ENCODE results near the gene DOCK4. TPM values are rescaled to one million over a fixed set of nuclear protein-coding genes. Genes with fewer than 3 reads are reported as not detected.
"Not testable (repeated sequence)": the region's sequence is repeated elsewhere in the genome, so short reads cannot be mapped to it uniquely, and the experiment has no call there.

DOCK4 gene
- total RNA-seq, 2 experiments from 2014 or later = 0.99 to 1.6 TPM

- ChIA-PET POLR2A (no interaction called here), CTCF (no interaction called here)
Measured at GRCh38 chr7:111937163-111937562, 269.0 kb downstream of the DOCK4 start.

- ChIA-PET CTCF (no interaction called here), POLR2A (no interaction called here)
Measured at GRCh38 chr7:111933609-111934008, 272.6 kb downstream of the DOCK4 start.

GRCh38 chr7:111931958-111932357, 274.2 kb downstream of the DOCK4 start:
- POLR2A ChIA-PET = no interaction called here
- CTCF ChIA-PET = no interaction called here

DNA sequence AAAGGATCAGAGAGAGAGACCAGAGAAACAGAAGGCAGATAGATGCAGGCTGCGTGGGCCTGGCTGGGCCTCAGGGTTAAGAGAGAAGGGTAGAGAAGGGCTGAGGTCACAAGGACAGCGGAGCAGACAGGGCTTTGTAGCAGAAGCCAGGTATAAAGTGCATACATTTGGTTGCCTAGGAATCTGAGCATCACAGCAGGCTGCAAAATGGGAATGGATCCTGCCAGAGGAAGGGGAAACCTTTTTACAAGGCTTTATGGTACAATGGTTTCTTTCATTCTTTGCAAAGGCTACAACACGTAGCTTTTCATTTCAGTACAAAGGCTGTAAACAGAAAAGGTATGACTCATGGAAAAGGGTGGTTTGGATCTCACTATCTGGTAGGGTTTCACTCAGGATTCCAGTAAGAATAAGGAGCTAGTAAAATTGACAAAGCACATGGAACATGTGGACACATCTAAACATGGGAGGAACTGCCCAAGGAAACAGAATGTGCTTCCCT, 275.1 kb downstream of the DOCK4 start:
- CTCF ChIA-PET = no interaction called here
- POLR2A ChIA-PET = no interaction called here

- ChIA-PET POLR2A (no interaction called here), CTCF (no interaction called here)
Measured at GRCh38 chr7:111929264-111929663, 276.9 kb downstream of the DOCK4 start.

- ChIA-PET CTCF (no interaction called here), POLR2A (no interaction called here)
Measured at GRCh38 chr7:111927353-111928019, 278.7 kb downstream of the DOCK4 start.

- POLR2A ChIA-PET = no interaction called here
- CTCF ChIA-PET = no interaction called here
Measured at GRCh38 chr7:111920329-111920728, 285.9 kb downstream of the DOCK4 start.

DNA sequence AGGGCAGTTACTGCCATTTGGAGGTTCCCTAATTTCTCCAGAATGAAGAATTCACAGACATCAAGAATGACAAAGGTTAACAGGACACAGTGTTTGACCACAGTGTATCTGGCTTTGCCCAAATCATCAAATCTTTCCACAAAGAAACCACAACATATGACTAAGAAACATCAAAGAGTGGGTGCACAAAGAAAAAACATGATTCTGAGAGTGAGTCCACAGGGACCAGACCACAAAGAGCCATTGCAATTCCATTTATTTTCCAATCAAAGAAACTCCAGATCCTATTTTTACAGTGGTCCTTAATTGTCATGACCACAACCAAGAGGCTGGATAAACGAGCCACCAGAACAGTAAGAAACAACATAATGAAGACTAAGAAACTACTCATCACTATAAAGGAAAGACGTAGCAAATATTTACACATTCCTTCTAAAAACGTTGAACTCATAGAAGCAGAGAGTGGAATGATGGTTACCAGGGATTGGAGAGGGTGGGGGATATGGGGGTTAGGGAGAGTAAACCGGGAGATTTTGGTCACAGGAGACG, 286.5 kb downstream of the DOCK4 start:
- CTCF ChIA-PET = no interaction called here
- POLR2A ChIA-PET = no interaction called here

GRCh38 chr7:111919164-111919563, 287.0 kb downstream of the DOCK4 start:
- CTCF ChIA-PET = no interaction called here
- POLR2A ChIA-PET = no interaction called here

DNA sequence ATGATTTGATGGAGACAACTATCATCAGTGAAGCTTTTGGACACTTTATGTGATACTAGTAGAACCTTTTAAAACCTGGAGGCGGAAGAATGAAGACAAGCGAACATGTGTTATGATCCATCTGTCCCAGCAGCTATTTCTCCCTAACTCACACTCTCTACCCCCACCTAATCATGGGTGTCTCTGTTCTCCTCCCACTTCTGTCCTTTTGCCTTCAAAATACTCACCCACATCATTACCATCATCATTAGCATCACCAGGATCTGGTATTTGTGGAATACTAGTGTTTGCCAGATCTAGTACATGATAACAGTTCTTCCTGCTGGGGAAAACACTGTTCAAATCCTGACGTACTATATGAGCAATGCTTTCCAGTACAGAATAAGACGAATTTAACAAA, 287.7 kb downstream of the DOCK4 start:
- CTCF ChIA-PET = no interaction called here
- POLR2A ChIA-PET = no interaction called here

DNA sequence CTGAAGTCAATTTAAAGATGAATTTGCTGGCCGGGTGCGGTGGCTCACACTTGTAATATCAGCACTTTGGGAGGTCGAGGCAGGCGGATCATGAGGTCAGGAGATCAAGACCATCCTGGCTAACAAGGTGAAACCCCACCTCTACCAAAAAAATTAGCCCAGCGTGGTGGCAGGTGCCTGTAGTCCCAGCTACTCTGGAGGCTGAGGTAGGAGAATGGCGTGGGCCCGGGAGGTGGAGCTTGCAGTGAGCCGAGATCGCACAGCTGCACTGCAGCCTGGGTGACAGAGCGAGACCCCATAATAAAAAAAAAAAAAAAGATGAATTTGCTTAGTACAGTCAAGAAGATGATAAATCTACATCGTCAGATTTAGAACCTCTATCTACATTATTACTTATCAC, 288.8 kb downstream of the DOCK4 start:
- POLR2A ChIA-PET, CTCF ChIA-PET: not testable (repeated sequence)

DNA sequence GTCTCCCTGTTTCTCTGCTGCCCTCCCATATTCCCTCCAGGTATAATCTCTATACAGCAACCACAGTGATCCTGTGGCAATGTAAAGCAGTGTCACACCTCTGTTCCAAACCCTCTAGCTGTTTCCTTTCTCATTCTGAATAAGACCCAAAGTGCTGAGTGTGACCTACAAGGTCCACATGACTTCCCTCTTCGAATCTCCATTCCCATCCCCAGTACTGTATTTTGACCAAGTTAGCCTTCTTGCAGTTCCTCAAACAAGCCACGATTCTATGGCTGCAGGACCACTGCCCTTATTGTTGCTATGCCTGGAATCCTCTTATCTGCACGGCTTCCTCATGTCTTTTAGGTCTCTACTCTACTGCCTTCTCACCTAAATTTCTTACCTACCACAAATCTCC, 291.9 kb downstream of the DOCK4 start:
- ChIA-PET CTCF (no interaction called here), POLR2A (no interaction called here)

DNA sequence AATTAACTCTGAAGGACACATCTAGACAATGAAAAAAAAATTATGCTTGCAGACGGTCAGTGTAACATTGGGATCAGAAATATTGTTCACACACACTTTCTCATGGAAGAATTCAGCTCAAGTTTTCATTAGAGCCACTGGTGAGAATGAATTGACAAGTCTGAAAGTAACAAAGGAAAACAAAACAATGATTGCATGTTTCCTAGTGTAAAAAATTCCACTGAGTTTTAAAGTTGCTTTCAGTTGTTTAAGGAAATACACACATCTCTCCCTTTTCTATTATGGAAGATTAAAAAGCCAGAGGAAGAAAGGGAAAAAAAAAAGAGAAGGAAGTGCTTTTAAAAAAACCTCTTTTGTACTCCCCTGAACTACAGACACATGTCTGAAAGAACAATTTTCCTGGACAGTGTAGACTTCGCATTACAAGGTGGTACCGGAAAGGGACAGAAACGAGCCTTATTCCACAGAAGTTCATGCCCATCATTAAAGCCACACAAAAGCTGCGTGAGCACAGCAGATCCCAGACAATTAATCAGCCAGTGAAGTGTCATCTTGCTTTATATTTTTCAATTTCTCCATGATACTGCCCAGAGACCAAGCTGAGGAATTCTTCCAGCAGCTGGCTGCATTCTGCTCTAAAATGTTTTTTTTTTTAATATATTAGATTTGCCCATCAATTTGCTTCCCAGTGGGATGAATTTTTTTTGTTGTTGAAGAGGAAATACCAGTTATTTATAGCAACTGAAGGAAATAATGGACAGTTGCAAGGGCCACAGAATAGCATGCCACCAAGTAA, 294.8 kb downstream of the DOCK4 start:
- ChIA-PET POLR2A (no interaction called here), CTCF (no interaction called here)

- CTCF ChIA-PET = no interaction called here
- POLR2A ChIA-PET = no interaction called here
Measured at GRCh38 chr7:111910656-111911055, 295.5 kb downstream of the DOCK4 start.

GRCh38 chr7:111908673-111909072, 297.5 kb downstream of the DOCK4 start:
- CTCF ChIA-PET, POLR2A ChIA-PET: not testable (repeated sequence)

GRCh38 chr7:111903797-111904196, 302.4 kb downstream of the DOCK4 start:
- ChIA-PET POLR2A (no interaction called here), CTCF (no interaction called here)

DNA sequence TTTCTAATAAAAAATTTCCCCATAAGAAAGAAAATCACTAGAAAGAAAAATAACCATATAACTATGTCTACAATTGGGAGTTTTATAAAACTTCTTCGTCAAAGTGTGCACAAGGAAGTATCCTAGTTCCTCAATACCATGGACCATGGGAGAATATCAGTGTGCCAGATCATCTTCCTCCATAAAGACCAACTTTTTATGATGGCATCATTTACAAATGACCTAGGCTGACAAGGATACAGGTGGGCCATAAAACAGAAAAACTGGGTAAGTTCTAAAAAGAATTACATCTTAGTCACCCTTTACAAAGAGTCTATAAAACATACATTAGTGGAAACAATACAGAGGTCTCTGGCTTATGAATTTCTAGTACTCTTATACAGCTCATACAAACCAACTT, 303.2 kb downstream of the DOCK4 start:
- ChIA-PET CTCF (no interaction called here), POLR2A (no interaction called here)

DNA sequence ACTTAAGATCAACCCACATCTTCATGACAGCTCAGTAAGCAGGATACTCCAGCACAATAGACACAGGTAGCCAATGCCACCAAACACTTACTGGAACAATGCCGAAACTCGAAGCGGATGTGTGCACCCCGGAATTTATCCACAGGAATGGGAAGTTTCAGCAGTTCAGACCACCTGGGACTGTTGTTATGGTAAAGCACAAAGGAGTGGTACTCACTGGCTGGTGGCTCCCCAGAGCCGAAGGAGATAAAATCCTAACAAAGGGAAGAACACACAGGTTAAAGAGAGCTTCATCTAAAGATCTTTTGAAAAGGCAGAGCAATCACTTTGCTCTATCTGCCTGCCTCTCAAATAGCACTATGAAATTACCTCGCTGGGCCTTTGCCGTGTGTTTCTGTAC, 305.9 kb downstream of the DOCK4 start:
- CTCF ChIA-PET = no interaction called here
- POLR2A ChIA-PET = no interaction called here

- POLR2A ChIA-PET = no interaction called here
- CTCF ChIA-PET = no interaction called here
Measured at GRCh38 chr7:111895049-111895448, 311.1 kb downstream of the DOCK4 start.

DNA sequence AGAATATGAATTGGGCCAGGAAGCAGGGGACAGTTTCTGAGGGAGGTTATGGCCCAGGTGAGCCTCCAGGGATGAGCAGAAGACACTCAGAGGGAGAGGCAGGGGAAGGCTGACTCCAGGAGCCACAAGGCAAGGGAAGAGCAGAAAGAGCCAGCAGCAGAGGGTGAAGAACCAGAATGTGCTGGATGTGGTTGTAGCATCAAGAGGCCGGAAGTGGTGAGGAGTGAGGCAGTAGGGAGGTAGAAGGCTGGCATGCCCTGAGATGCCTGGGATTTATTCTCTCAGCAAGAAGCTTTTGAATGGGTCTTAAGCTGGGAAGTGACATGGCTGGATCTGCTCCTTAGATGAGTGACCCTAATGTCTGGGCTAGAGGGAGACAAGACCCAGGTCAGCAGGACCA, 311.7 kb downstream of the DOCK4 start:
- CTCF ChIA-PET = no interaction called here
- POLR2A ChIA-PET = no interaction called here

DNA sequence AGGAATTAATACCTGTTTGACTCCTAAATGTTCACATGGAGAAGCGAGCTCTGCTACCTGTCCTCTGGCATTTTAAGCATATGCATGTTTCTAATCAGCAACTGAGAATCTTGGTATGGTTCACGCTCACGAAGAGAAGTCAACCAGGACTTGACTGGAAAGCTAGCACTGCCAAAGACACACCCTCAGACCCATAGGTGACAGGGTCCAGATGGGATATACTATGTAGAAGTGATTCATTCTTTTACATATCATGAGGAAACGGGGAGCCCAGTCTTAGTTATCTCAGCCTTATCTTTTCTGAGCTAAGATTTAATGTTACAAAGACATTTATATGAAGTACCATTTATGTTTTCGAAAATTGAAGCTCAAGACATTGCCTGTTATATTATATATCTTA, 313.0 kb downstream of the DOCK4 start:
- CTCF ChIA-PET = interaction anchor here (1.4 kb wide), 1 partner anchor 15 kb away, joined by 3 read pairs; no protein-coding TSS in a partner anchor

More for the DNA sequence above, 313.0 kb downstream of the DOCK4 start:
- POLR2A ChIA-PET = no interaction called here

Measured in activated CD8-positive, alpha-beta memory T cell treated with anti-CD3 and anti-CD28 coated beads for 36 hours (primary cell).